ENCODE results near the gene WARS2. TPM values are rescaled to one million over a fixed set of nuclear protein-coding genes. Genes with fewer than 3 reads are reported as not detected.
"Not testable (repeated sequence)": the region's sequence is repeated elsewhere in the genome, so short reads cannot be mapped to it uniquely, and the experiment has no call there.

The WARS2 gene
- total RNA-seq, 1 experiment from 2014 or later = 21.2 TPM

- Histone ChIP-seq H4K20me1 (ENCODE audit: insufficient read depth, low read depth, low read length) (no peaks in the 10 kb centered on the region), H3K4me3 (ENCODE audit: low read length) (peak overlapping the region; percentile 87), H3K4me1 (ENCODE audit: low read length) (peaks cover 43% of the 10 kb centered on the region), H3K36me3 (ENCODE audit: insufficient read depth, low read length) (no peaks in the 10 kb centered on the region), H3K27ac (ENCODE audit: low read length) (peak overlapping the region; percentile 72; the same call in 1 of the 2 replicates), H2AFZ (ENCODE audit: low read length) (peak overlapping the region; percentile 86), H3K9ac (ENCODE audit: low read length) (peak overlapping the region; percentile 91), H3K9me3 (ENCODE audit: low read length) (no peaks in the 10 kb centered on the region), H3K4me2 (ENCODE audit: low read depth, low read length, poor library complexity, severe bottlenecking) (peak overlapping the region; percentile 100), H3K79me2 (ENCODE audit: low read length) (peaks cover 65% of the 10 kb centered on the region), H3K27me3 (ENCODE audit: low read length) (no peaks in the 10 kb centered on the region), H3K9me2 (replicated peaks; ENCODE audit: insufficient read depth, low read length) (no peaks in the 10 kb centered on the region; the same call in 1 of the 2 replicates)
- DNase-seq = peak; percentile 59
Observed at GRCh38 chr1:119139403-119139802, 1.1 kb downstream of the WARS2 start.

GRCh38 chr1:119136401-119136800 is 4.1 kb downstream of the WARS2 start:
- no peak overlapping the region for H3K27ac ChIP-seq (ENCODE audit: low read length)
- H3K4me1 ChIP-seq (ENCODE audit: low read length) = peaks cover 33% of the 10 kb centered on the region
- no peak overlapping the region for H3K9ac ChIP-seq (ENCODE audit: low read length)
- no peak overlapping the region for H3K4me3 ChIP-seq (ENCODE audit: low read length)
- no peak overlapping the region for H2AFZ ChIP-seq (ENCODE audit: low read length)
- DNase-seq = no peak
- H3K79me2 ChIP-seq (ENCODE audit: low read length) = peaks cover 64% of the 10 kb centered on the region
- H3K36me3 ChIP-seq (ENCODE audit: insufficient read depth, low read length) = no peaks in the 10 kb centered on the region
- no peaks in the 10 kb centered on the region for H3K27me3 ChIP-seq (ENCODE audit: low read length)
- no peak overlapping the region for H3K4me2 ChIP-seq (ENCODE audit: low read depth, low read length, poor library complexity, severe bottlenecking)
- H3K9me2 ChIP-seq (replicated peaks; ENCODE audit: insufficient read depth, low read length) = no peaks in the 10 kb centered on the region; the same call in 1 of the 2 replicates
- no peaks in the 10 kb centered on the region for H3K9me3 ChIP-seq (ENCODE audit: low read length)
- 0 out of 2 replicates have a peak, but pooled peaks cover 2% of the 10 kb centered on the region for H4K20me1 ChIP-seq (ENCODE audit: insufficient read depth, low read depth, low read length)

GRCh38 chr1:119133987-119134386 is 6.5 kb downstream of the WARS2 start:
- no peak for DNase-seq
- Histone ChIP-seq H3K4me3 (ENCODE audit: low read length) (no peak overlapping the region), H3K4me2 (ENCODE audit: low read depth, low read length, poor library complexity, severe bottlenecking) (no peak overlapping the region)

GRCh38 chr1:119132179-119132578 is 8.3 kb downstream of the WARS2 start:
- Histone ChIP-seq H3K79me2 (ENCODE audit: low read length) (peaks cover 29% of the 10 kb centered on the region), H3K9me3 (ENCODE audit: low read length) (no peaks in the 10 kb centered on the region), H3K4me3 (ENCODE audit: low read length) (no peak overlapping the region), H3K4me1 (ENCODE audit: low read length) (peaks cover 8% of the 10 kb centered on the region), H3K9ac (ENCODE audit: low read length) (no peak overlapping the region), H4K20me1 (ENCODE audit: insufficient read depth, low read depth, low read length) (0 out of 2 replicates have a peak, but pooled peaks cover 2% of the 10 kb centered on the region), H3K36me3 (ENCODE audit: insufficient read depth, low read length) (no peaks in the 10 kb centered on the region), H3K27me3 (ENCODE audit: low read length) (no peaks in the 10 kb centered on the region), H2AFZ (ENCODE audit: low read length) (no peak overlapping the region), H3K4me2 (ENCODE audit: low read depth, low read length, poor library complexity, severe bottlenecking) (no peak overlapping the region), H3K9me2 (replicated peaks; ENCODE audit: insufficient read depth, low read length) (no peaks in the 10 kb centered on the region), H3K27ac (ENCODE audit: low read length) (no peak overlapping the region)
- no peak for DNase-seq

More at GRCh38 chr1:119133987-119134386, 6.5 kb downstream of the WARS2 start:
- Histone ChIP-seq H3K9me3 (ENCODE audit: low read length) (no peaks in the 10 kb centered on the region), H2AFZ (ENCODE audit: low read length) (no peak overlapping the region), H3K4me1 (ENCODE audit: low read length) (peaks cover 18% of the 10 kb centered on the region), H3K27me3 (ENCODE audit: low read length) (no peaks in the 10 kb centered on the region), H3K9ac (ENCODE audit: low read length) (no peak overlapping the region), H3K27ac (ENCODE audit: low read length) (no peak overlapping the region), H3K9me2 (replicated peaks; ENCODE audit: insufficient read depth, low read length) (no peaks in the 10 kb centered on the region), H4K20me1 (ENCODE audit: insufficient read depth, low read depth, low read length) (0 out of 2 replicates have a peak, but pooled peaks cover 2% of the 10 kb centered on the region), H3K79me2 (ENCODE audit: low read length) (peaks cover 46% of the 10 kb centered on the region), H3K36me3 (ENCODE audit: insufficient read depth, low read length) (no peaks in the 10 kb centered on the region)

- Histone ChIP-seq H3K4me1 (ENCODE audit: low read length) (no peaks in the 10 kb centered on the region), H3K27me3 (ENCODE audit: low read length) (no peaks in the 10 kb centered on the region), H3K9me3 (ENCODE audit: low read length) (no peaks in the 10 kb centered on the region), H3K9ac (ENCODE audit: low read length) (no peak overlapping the region), H3K4me3 (ENCODE audit: low read length) (no peak overlapping the region), H3K36me3 (ENCODE audit: insufficient read depth, low read length) (no peaks in the 10 kb centered on the region), H3K4me2 (ENCODE audit: low read depth, low read length, poor library complexity, severe bottlenecking) (no peak overlapping the region), H3K9me2 (replicated peaks; ENCODE audit: insufficient read depth, low read length) (no peaks in the 10 kb centered on the region), H2AFZ (ENCODE audit: low read length) (no peak overlapping the region), H3K79me2 (ENCODE audit: low read length) (no peaks in the 10 kb centered on the region; the same call in 1 of the 2 replicates), H3K27ac (ENCODE audit: low read length) (no peak overlapping the region), H4K20me1 (ENCODE audit: insufficient read depth, low read depth, low read length) (no peaks in the 10 kb centered on the region)
- DNase-seq = no peak
Observed at GRCh38 chr1:119125874-119126273, 14.6 kb downstream of the WARS2 start.

- Histone ChIP-seq H4K20me1 (ENCODE audit: insufficient read depth, low read depth, low read length) (no peaks in the 10 kb centered on the region), H3K27me3 (ENCODE audit: low read length) (no peaks in the 10 kb centered on the region), H3K36me3 (ENCODE audit: insufficient read depth, low read length) (no peaks in the 10 kb centered on the region), H3K4me2 (ENCODE audit: low read depth, low read length, poor library complexity, severe bottlenecking) (no peak overlapping the region), H3K79me2 (ENCODE audit: low read length) (no peaks in the 10 kb centered on the region), H3K9ac (ENCODE audit: low read length) (no peak overlapping the region), H3K9me3 (ENCODE audit: low read length) (no peaks in the 10 kb centered on the region), H3K4me1 (ENCODE audit: low read length) (no peaks in the 10 kb centered on the region), H3K9me2 (replicated peaks; ENCODE audit: insufficient read depth, low read length) (no peaks in the 10 kb centered on the region), H3K4me3 (ENCODE audit: low read length) (no peak overlapping the region), H3K27ac (ENCODE audit: low read length) (no peak overlapping the region), H2AFZ (ENCODE audit: low read length) (no peak overlapping the region)
- no peak for DNase-seq
Observed at GRCh38 chr1:119124764-119125163, 15.7 kb downstream of the WARS2 start.

GRCh38 chr1:119121872-119122271 is 18.6 kb downstream of the WARS2 start:
- H2AFZ ChIP-seq (ENCODE audit: low read length); H3K79me2 ChIP-seq (ENCODE audit: low read length); H3K9ac ChIP-seq (ENCODE audit: low read length); DNase-seq; H3K27me3 ChIP-seq (ENCODE audit: low read length); H4K20me1 ChIP-seq (ENCODE audit: insufficient read depth, low read depth, low read length); H3K9me2 ChIP-seq (replicated peaks; ENCODE audit: insufficient read depth, low read length); H3K27ac ChIP-seq (ENCODE audit: low read length); H3K9me3 ChIP-seq (ENCODE audit: low read length); H3K4me2 ChIP-seq (ENCODE audit: low read depth, low read length, poor library complexity, severe bottlenecking); H3K36me3 ChIP-seq (ENCODE audit: insufficient read depth, low read length); H3K4me3 ChIP-seq (ENCODE audit: low read length); H3K4me1 ChIP-seq (ENCODE audit: low read length): not testable (repeated sequence)

- no peak overlapping the region for H3K27ac ChIP-seq (ENCODE audit: low read length)
- no peak overlapping the region for H2AFZ ChIP-seq (ENCODE audit: low read length)
- H4K20me1 ChIP-seq (ENCODE audit: insufficient read depth, low read depth, low read length) = 0 out of 2 replicates have a peak, but pooled peaks cover 4% of the 10 kb centered on the region
- no peaks in the 10 kb centered on the region for H3K27me3 ChIP-seq (ENCODE audit: low read length)
- DNase-seq = no peak
- H3K4me1 ChIP-seq (ENCODE audit: low read length) = no peaks in the 10 kb centered on the region
- no peak overlapping the region for H3K4me2 ChIP-seq (ENCODE audit: low read depth, low read length, poor library complexity, severe bottlenecking)
- no peak overlapping the region for H3K4me3 ChIP-seq (ENCODE audit: low read length)
- no peaks in the 10 kb centered on the region for H3K36me3 ChIP-seq (ENCODE audit: insufficient read depth, low read length)
- no peak overlapping the region for H3K9ac ChIP-seq (ENCODE audit: low read length)
- no peaks in the 10 kb centered on the region for H3K9me2 ChIP-seq (replicated peaks; ENCODE audit: insufficient read depth, low read length)
- no peaks in the 10 kb centered on the region for H3K79me2 ChIP-seq (ENCODE audit: low read length)
- no peaks in the 10 kb centered on the region for H3K9me3 ChIP-seq (ENCODE audit: low read length)
Observed at GRCh38 chr1:119116725-119117124, 23.7 kb downstream of the WARS2 start.
